CD4-positive, alpha-beta T cell treated with Interferon alpha-2 for 1 hour (primary cell): Measurements from ENCODE around the gene NPAS3.

Experiments
- DNase-seq, 2 donors: peaks; one replicate each; pipeline ENCODE4 v3.0.0-alpha.2; 2020 to 2022

NPAS3 gene

GRCh38 chr14:33490555-33490954, 551.9 kb downstream of the NPAS3 start:
- DNase-seq = no peak

- no peak for DNase-seq
Observed at GRCh38 chr14:33491112-33491511, 552.4 kb downstream of the NPAS3 start.

GRCh38 chr14:33492491-33492890, 553.8 kb downstream of the NPAS3 start:
- no peak for DNase-seq

GRCh38 chr14:33493266-33493665, 554.6 kb downstream of the NPAS3 start:
- DNase-seq = no peak

GRCh38 chr14:33493990-33494389, 555.3 kb downstream of the NPAS3 start:
- no peak for DNase-seq

- DNase-seq = no peak
Observed at GRCh38 chr14:33499687-33500086, 561.0 kb downstream of the NPAS3 start.

- DNase-seq = no peak
Observed at GRCh38 chr14:33504246-33505099, 565.8 kb downstream of the NPAS3 start.

GRCh38 chr14:33505266-33505962, 566.7 kb downstream of the NPAS3 start:
- no peak for DNase-seq

GRCh38 chr14:33505963-33506329, 567.3 kb downstream of the NPAS3 start:
- DNase-seq = no peak

GRCh38 chr14:33508126-33509062, 569.7 kb downstream of the NPAS3 start:
- DNase-seq = no peak

- DNase-seq = no peak
Observed at GRCh38 chr14:33509454-33509853, 570.8 kb downstream of the NPAS3 start.

- no peak for DNase-seq
Observed at GRCh38 chr14:33510063-33510481, 571.4 kb downstream of the NPAS3 start.

GRCh38 chr14:33510991-33511390, 572.3 kb downstream of the NPAS3 start:
- DNase-seq = no peak

- no peak for DNase-seq
Observed at GRCh38 chr14:33511851-33512640, 573.4 kb downstream of the NPAS3 start.

GRCh38 chr14:33515441-33515840, 576.8 kb downstream of the NPAS3 start:
- DNase-seq = no peak

- no peak for DNase-seq
Observed at GRCh38 chr14:33515899-33516298, 577.2 kb downstream of the NPAS3 start.

GRCh38 chr14:33516898-33517436, 578.3 kb downstream of the NPAS3 start:
- no peak for DNase-seq

GRCh38 chr14:33521192-33521591, 582.5 kb downstream of the NPAS3 start:
- DNase-seq = no peak

- no peak for DNase-seq
Observed at GRCh38 chr14:33524244-33524643, 585.6 kb downstream of the NPAS3 start.

- DNase-seq = no peak
Observed at GRCh38 chr14:33525626-33526025, 586.9 kb downstream of the NPAS3 start.

- DNase-seq = no peak
Observed at GRCh38 chr14:33527023-33527634, 588.5 kb downstream of the NPAS3 start.

GRCh38 chr14:33528655-33529054, 590.0 kb downstream of the NPAS3 start:
- no peak for DNase-seq
